HG03135 (cell line): ENCODE measurements around the gene PTTG1IP.

ENCODE experiments used
- ATAC-seq: cut with Tn5 transposase; IDR thresholded peaks from one replicate; pipeline ENCODE4 v1.9.1; 2021; ENCODE audit warnings: mild to moderate bottlenecking, moderate library complexity; ENCODE audit not compliant: unreplicated experiment

PTTG1IP gene

GRCh38 chr21:44909719-44910118, 36.2 kb upstream of the PTTG1IP start:
- no peak for ATAC-seq

- no peak for ATAC-seq
Measured at GRCh38 chr21:44908908-44909307, 35.4 kb upstream of the PTTG1IP start.

- ATAC-seq = no peak
Measured at GRCh38 chr21:44907966-44908895, 34.7 kb upstream of the PTTG1IP start.

GRCh38 chr21:44907225-44907965, 33.9 kb upstream of the PTTG1IP start:
- ATAC-seq = no peak

GRCh38 chr21:44905728-44906090, 32.2 kb upstream of the PTTG1IP start:
- no peak for ATAC-seq

- ATAC-seq = no peak
Measured at GRCh38 chr21:44905016-44905727, 31.7 kb upstream of the PTTG1IP start.

- no peak for ATAC-seq
Measured at GRCh38 chr21:44904141-44904923, 30.8 kb upstream of the PTTG1IP start.

- ATAC-seq = no peak
Measured at GRCh38 chr21:44903689-44904088, 30.2 kb upstream of the PTTG1IP start.

- ATAC-seq = no peak
Measured at GRCh38 chr21:44903050-44903685, 29.7 kb upstream of the PTTG1IP start.

- no peak for ATAC-seq
Measured at GRCh38 chr21:44902268-44903049, 29.0 kb upstream of the PTTG1IP start.

GRCh38 chr21:44901391-44902074, 28.0 kb upstream of the PTTG1IP start:
- no peak for ATAC-seq

- ATAC-seq = no peak
Measured at GRCh38 chr21:44900559-44901251, 27.2 kb upstream of the PTTG1IP start.

- ATAC-seq = no peak
Measured at GRCh38 chr21:44899768-44900558, 26.5 kb upstream of the PTTG1IP start.

- ATAC-seq = no peak
Measured at GRCh38 chr21:44898851-44899767, 25.6 kb upstream of the PTTG1IP start.

- ATAC-seq = no peak
Measured at GRCh38 chr21:44898011-44898488, 24.6 kb upstream of the PTTG1IP start.

GRCh38 chr21:44897326-44898010, 24.0 kb upstream of the PTTG1IP start:
- no peak for ATAC-seq
